Suprapubic skin (tissue), 4 donors: ENCODE data around the gene THTPA. TPM values are rescaled to one million over a fixed set of nuclear protein-coding genes. Genes with fewer than 3 reads are reported as not detected.

Experiments used
- DNase-seq, 2 donors: peaks; one replicate each; pipeline ENCODE4 v3.0.0-alpha.2; 2019; ENCODE audit warnings: low spot score in 2 of 2
- H3K27ac ChIP-seq: fragments of 200-600 bp; sonication (generic); one replicate; pipeline ENCODE4 v1.5.1; 2019
- H3K27me3 ChIP-seq: fragments of 200-600 bp; sonication (generic); one replicate; pipeline ENCODE4 v1.5.1; 2019
- H3K36me3 ChIP-seq: fragments of 200-600 bp; sonication (generic); one replicate; pipeline ENCODE4 v1.5.1; 2019
- H3K4me1 ChIP-seq: fragments of 200-600 bp; sonication (generic); one replicate; pipeline ENCODE4 v1.5.1; 2019
- H3K4me3 ChIP-seq: fragments of 200-600 bp; sonication (generic); one replicate; pipeline ENCODE4 v1.5.1; 2019; ENCODE audit warnings: mild to moderate bottlenecking
- H3K9me3 ChIP-seq: fragments of 200-600 bp; sonication (generic); one replicate; pipeline ENCODE4 v1.5.1; 2019
- EP300 ChIP-seq: sonication (generic); formaldehyde crosslinking; IDR thresholded peaks from one replicate; pipeline ENCODE4 v1.6.1; 2017; ENCODE audit warnings: antibody characterized with exemption
- POLR2A ChIP-seq, 2 donors: fragments of 450-650 bp; IDR thresholded peaks; one replicate each; pipeline ENCODE4 v1.6.1; 2017; ENCODE audit warnings: antibody characterized with exemption in 2 of 2, mild to moderate bottlenecking in 2 of 2, moderate library complexity in 2 of 2
- POLR2AphosphoS5 ChIP-seq, 3 donors: sonication (generic); formaldehyde crosslinking; IDR thresholded peaks; one replicate each; pipeline ENCODE4 v1.6.1; 2017; ENCODE audit warnings: antibody characterized with exemption in 3 of 3
- WGBS: methylation state at CpG from one replicate; pipeline ENCODE4 v1.1.5; 2018; 5-methylcytosine and 5-hydroxymethylcytosine counted together
- total RNA-seq, 4 donors: library from RNA; depleted of rRNA; stranded (reverse); fragments of >200 nt; gene quantifications; one replicate each; pipeline ENCODE4 v1.1.0, GENCODE V29; 2016
- TF ChIP-seq, protein P1 (sequence below), 2 donors: fragments of 200-600 bp in 1 of 2; fragments of 450-650 bp in 1 of 2; sonication (generic) in 1 of 2; IDR thresholded peaks; one replicate each; pipeline ENCODE4 v1.5.1; 2016 to 2019; ENCODE audit warnings: antibody characterized with exemption in 2 of 2, mild to moderate bottlenecking in 1 of 2, moderate library complexity in 1 of 2

THTPA gene
- total RNA-seq, 4 donors from 2014 or later = 7.0 to 16.7 (median 11.8) TPM

DNA sequence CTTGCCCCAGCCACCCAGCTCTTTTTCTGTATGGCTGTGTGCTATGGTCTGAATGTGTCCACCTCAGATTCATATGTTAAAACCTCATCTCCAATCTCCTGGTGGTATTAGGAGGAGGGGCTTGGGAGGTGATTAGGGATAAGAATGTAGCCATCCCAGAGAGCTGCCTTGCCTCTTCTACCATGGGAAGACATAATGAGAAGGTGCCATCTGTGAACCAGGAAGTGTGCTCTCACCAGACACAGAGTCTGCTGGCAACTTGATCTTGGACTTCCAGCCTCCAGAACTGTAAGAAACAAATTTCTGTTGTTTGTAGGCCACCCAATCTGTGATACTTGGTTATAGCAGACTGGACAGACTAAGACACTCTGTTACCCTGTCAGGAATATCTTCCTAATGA is 45.4 kb downstream of the THTPA start:
- TF ChIP-seq POLR2A (IDR thresholded peaks at IDR 0.05) (no peak), EP300 (no peak), POLR2AphosphoS5 (IDR thresholded peaks at IDR 0.05) (no peak)
- TF ChIP-seq, protein P1, sequence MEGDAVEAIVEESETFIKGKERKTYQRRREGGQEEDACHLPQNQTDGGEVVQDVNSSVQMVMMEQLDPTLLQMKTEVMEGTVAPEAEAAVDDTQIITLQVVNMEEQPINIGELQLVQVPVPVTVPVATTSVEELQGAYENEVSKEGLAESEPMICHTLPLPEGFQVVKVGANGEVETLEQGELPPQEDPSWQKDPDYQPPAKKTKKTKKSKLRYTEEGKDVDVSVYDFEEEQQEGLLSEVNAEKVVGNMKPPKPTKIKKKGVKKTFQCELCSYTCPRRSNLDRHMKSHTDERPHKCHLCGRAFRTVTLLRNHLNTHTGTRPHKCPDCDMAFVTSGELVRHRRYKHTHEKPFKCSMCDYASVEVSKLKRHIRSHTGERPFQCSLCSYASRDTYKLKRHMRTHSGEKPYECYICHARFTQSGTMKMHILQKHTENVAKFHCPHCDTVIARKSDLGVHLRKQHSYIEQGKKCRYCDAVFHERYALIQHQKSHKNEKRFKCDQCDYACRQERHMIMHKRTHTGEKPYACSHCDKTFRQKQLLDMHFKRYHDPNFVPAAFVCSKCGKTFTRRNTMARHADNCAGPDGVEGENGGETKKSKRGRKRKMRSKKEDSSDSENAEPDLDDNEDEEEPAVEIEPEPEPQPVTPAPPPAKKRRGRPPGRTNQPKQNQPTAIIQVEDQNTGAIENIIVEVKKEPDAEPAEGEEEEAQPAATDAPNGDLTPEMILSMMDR (IDR thresholded peaks at IDR 0.05) = no peak
- no peaks in the 10 kb centered on the region for H3K9me3 ChIP-seq
- H3K36me3 ChIP-seq = no peaks in the 10 kb centered on the region
- DNase-seq = no peak
- H3K4me3 ChIP-seq = no peak overlapping the region
- H3K27ac ChIP-seq = no peak overlapping the region
- H3K27me3 ChIP-seq = no peaks in the 10 kb centered on the region
- H3K4me1 ChIP-seq = no peaks in the 10 kb centered on the region

DNA sequence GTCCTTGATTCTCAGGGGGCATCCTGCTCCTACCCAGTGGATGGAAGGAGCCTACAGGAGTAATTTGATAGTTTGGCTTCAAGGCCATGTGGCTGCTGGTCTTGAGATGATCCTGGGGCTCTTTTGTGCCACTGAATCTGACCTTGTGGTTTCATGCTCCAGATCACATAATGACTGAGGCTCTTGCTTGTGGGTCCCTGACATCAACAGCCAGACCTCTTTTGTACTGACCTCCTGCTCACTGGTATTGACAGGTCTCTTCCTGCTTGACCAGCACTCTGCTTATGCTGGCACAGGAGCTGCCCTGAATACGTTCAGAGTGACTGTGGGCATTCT is 45.7 kb downstream of the THTPA start:
- 88% methylated on average over 1 of the region's 1 CpG for WGBS
- Histone ChIP-seq H3K27ac (no peak overlapping the region), H3K36me3 (no peaks in the 10 kb centered on the region), H3K9me3 (no peaks in the 10 kb centered on the region), H3K4me1 (no peaks in the 10 kb centered on the region), H3K27me3 (no peaks in the 10 kb centered on the region), H3K4me3 (no peak overlapping the region)
- TF ChIP-seq, protein P1 (IDR thresholded peaks at IDR 0.05) = no peak
- TF ChIP-seq EP300 (no peak), POLR2AphosphoS5 (IDR thresholded peaks at IDR 0.05) (no peak)
- DNase-seq = no peak

DNA sequence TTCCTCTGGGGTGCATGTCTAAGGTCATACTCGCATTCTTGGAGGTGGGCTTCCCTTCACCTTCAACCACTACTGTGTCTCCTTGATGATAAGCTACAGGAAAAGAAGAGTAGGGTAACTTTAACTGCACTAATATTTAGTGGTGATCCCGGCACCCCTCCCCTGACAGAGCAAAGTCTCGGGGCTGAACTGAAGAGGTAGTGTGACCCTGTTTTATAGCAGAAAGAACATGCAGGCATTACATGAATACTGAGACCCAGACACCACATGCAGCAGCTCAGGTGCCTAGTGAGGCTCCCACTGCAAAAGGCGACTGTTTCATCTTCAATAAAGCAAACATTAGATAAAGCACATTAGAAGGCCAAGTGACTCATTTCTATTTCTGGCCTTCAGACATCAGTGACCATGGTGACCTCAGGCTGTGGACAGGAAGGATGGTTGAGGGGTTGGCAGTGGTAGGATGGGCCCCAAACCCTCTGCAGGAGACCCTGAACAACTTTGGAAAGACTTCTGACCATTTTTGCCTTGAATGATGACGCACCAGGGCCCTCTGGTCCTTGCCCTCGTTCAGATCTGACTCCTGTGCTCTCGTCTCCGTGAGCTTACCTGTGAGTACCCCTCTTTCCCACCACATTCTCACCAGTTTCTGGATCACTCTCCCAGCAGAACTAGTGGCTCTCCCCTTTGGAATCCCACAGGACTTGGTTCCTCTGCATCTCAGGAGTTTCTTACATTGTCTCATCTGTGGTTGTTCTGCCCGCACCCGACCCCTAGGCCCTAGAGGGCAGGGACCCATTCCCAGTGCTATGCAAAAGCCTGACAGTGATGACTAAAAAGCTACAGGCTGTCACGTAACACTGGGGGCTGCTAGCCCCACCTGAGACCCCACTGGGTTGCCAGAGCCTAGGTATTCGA is 46.4 kb downstream of the THTPA start:
- Histone ChIP-seq H3K4me3 (no peak overlapping the region), H3K27me3 (no peaks in the 10 kb centered on the region), H3K9me3 (no peaks in the 10 kb centered on the region), H3K27ac (no peak overlapping the region), H3K36me3 (no peaks in the 10 kb centered on the region), H3K4me1 (no peaks in the 10 kb centered on the region)
- DNase-seq = no peak
- WGBS = 92% methylated on average over 11 of the region's 12 CpGs
- TF ChIP-seq, protein P1 (IDR thresholded peaks at IDR 0.05) = no peak
- no peak for TF ChIP-seq POLR2AphosphoS5 (IDR thresholded peaks at IDR 0.05)
- no peak for TF ChIP-seq POLR2A (IDR thresholded peaks at IDR 0.05)
- no peak for TF ChIP-seq EP300

DNA sequence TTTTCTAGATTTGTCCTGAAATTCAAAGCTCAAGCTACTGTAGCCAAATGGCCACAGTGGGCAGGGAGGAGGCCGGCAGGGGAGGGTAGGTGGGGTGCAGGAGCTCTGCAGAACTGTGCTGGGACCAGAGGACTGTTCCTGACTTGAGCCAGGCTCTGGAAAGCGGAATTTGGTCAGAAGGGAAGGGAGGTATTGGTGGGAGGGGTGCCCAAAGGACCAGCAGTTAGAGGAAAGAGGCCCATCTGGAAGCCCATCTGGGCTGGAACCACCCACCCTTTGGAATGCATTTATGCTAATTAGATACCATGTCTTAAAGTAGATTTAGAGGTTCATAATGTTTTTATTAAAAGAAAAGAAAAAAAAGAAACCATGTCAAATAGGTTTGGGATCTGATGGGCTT is 47.0 kb downstream of the THTPA start:
- no peak for DNase-seq
- Histone ChIP-seq H3K36me3 (no peaks in the 10 kb centered on the region), H3K27me3 (no peaks in the 10 kb centered on the region), H3K9me3 (no peaks in the 10 kb centered on the region), H3K4me3 (no peak overlapping the region), H3K4me1 (no peaks in the 10 kb centered on the region), H3K27ac (no peak overlapping the region)
- 71% methylated on average over 2 of the region's 2 CpGs for WGBS
- TF ChIP-seq POLR2AphosphoS5 (IDR thresholded peaks at IDR 0.05) (no peak), EP300 (no peak), POLR2A (IDR thresholded peaks at IDR 0.05) (no peak)
- TF ChIP-seq, protein P1 (IDR thresholded peaks at IDR 0.05) = no peak

DNA sequence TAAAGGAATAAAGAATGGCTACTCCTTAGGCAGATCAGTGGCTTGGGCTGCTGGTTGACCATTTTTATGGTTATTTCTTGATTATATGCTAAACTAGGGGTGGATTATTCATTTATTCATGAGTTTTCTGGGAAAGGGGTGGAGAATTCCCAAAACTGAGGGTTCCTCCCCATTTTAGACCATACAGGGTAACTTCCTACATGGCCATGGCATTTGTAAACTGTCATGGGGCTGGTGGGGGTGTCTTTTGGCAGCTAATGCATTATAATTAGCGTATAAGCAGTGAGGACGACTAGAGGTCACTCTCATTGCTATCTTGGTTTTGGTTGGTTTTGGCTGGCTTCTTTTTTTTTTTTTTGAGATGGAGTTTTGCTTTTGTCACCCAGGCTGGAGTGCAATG is 48.1 kb downstream of the THTPA start:
- Histone ChIP-seq H3K4me1 (no peaks in the 10 kb centered on the region), H3K4me3 (no peak overlapping the region), H3K27ac (no peak overlapping the region), H3K36me3 (no peaks in the 10 kb centered on the region), H3K27me3 (no peaks in the 10 kb centered on the region), H3K9me3 (no peaks in the 10 kb centered on the region)
- TF ChIP-seq, protein P1 (IDR thresholded peaks at IDR 0.05) = no peak
- TF ChIP-seq EP300 (no peak), POLR2A (IDR thresholded peaks at IDR 0.05) (no peak), POLR2AphosphoS5 (IDR thresholded peaks at IDR 0.05) (no peak)
- DNase-seq = no peak
- 88% methylated on average over 2 of the region's 2 CpGs for WGBS
